Measurements from ENCODE around the gene ADAMTS3.

DNA sequence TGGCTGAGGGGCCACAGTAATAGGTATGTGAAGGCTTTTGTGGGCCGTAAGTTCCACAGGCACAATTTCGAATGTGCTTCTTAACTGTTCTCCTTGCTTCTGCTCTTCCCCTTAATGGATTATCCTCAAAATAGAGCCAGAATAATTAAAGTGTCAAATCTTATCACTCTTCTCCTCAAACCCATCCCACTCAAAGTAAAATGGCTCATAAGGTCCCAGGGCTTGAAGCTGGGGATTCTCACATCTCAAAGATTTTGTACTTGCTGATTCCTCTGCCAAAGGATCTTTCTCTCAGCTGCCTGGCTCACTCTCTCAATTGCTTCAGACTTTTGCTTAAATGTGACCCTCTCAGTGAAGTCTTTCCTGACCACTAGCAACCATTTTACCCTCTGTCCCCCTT is 16.6 kb downstream of the ADAMTS3 start:
- TF ChIP-seq CTCF (conservative IDR thresholded peaks at IDR 0.05; ENCODE audit: low read length) (no peak), EZH2phosphoT487 (IDR thresholded peaks at IDR 0.05; ENCODE audit: borderline replicate concordance) (no peak)
